ENCODE measurements around the gene CBLB. TPM values are rescaled to one million over a fixed set of nuclear protein-coding genes. Genes with fewer than 3 reads are reported as not detected.

Gene CBLB
- total RNA-seq, 4 donors from 2014 or later: 14.8 to 46.4 (median 21.6) TPM

GRCh38 chr3:105787453-105787852 lies 81.4 kb downstream of the CBLB start:
- no peak for ATAC-seq
- no peak overlapping the region for H3K27ac ChIP-seq

GRCh38 chr3:105786990-105787389 lies 81.8 kb downstream of the CBLB start:
- Histone ChIP-seq H3K36me3 (no peaks in the 10 kb centered on the region), H3K9me3 (no peaks in the 10 kb centered on the region), H3K4me3 (no peak overlapping the region), H3K27ac (no peak overlapping the region), H3K27me3 (no peaks in the 10 kb centered on the region), H3K4me1 (peaks cover 12 to 39% of the 10 kb centered on the region in 2 donors)
- DNase-seq: no peak
- in situ Hi-C loops (cut with MboI; ENCODE audit: low sequenced_read_pairs in 4 of 4) (no loop called here), intact Hi-C loops (cut with DNase I; ENCODE audit: low total_unique reads) (no loop called here)
- ATAC-seq: no peak
- TF ChIP-seq POLR2A (IDR thresholded peaks at IDR 0.05) (no peak), CTCF (IDR thresholded peaks at IDR 0.05 in 4 of 5, conservative IDR thresholded peaks at IDR 0.05 in 1 of 5) (no peak)

More at GRCh38 chr3:105787453-105787852, 81.4 kb downstream of the CBLB start:
- no peaks in the 10 kb centered on the region for H3K27me3 ChIP-seq
- TF ChIP-seq CTCF (IDR thresholded peaks at IDR 0.05 in 4 of 5, conservative IDR thresholded peaks at IDR 0.05 in 1 of 5): no peak
- TF ChIP-seq POLR2A (IDR thresholded peaks at IDR 0.05): no peak
- H3K36me3 ChIP-seq: no peaks in the 10 kb centered on the region
- intact Hi-C loops (cut with DNase I; ENCODE audit: low total_unique reads): no loop called here
- no peaks in the 10 kb centered on the region for H3K9me3 ChIP-seq
- DNase-seq: no peak
- in situ Hi-C loops (cut with MboI; ENCODE audit: low sequenced_read_pairs in 4 of 4): no loop called here
- H3K4me1 ChIP-seq: peaks cover 15 to 42% of the 10 kb centered on the region in 2 donors
- no peak overlapping the region for H3K4me3 ChIP-seq

GRCh38 chr3:105786241-105786640 lies 82.6 kb downstream of the CBLB start:
- in situ Hi-C loops (cut with MboI; ENCODE audit: low sequenced_read_pairs in 4 of 4) (no loop called here), intact Hi-C loops (cut with DNase I; ENCODE audit: low total_unique reads) (no loop called here)
- H3K4me3 ChIP-seq: no peak overlapping the region
- H3K27me3 ChIP-seq: no peaks in the 10 kb centered on the region
- H3K36me3 ChIP-seq: no peaks in the 10 kb centered on the region
- H3K9me3 ChIP-seq: no peaks in the 10 kb centered on the region
- H3K4me1 ChIP-seq: peaks cover 10 to 33% of the 10 kb centered on the region in 2 donors
- no peak for DNase-seq
- TF ChIP-seq POLR2A (IDR thresholded peaks at IDR 0.05) (no peak), CTCF (IDR thresholded peaks at IDR 0.05 in 4 of 5, conservative IDR thresholded peaks at IDR 0.05 in 1 of 5) (no peak)
- no peak overlapping the region for H3K27ac ChIP-seq
- ATAC-seq: no peak

GRCh38 chr3:105785803-105786202 lies 83.0 kb downstream of the CBLB start:
- H3K27ac ChIP-seq: no peak overlapping the region
- ATAC-seq (no peak), DNase-seq (no peak)
- intact Hi-C loops (cut with DNase I; ENCODE audit: low total_unique reads): no loop called here
- TF ChIP-seq POLR2A (IDR thresholded peaks at IDR 0.05) (no peak), CTCF (IDR thresholded peaks at IDR 0.05 in 4 of 5, conservative IDR thresholded peaks at IDR 0.05 in 1 of 5) (no peak)
- no peak overlapping the region for H3K4me3 ChIP-seq
- H3K9me3 ChIP-seq: no peaks in the 10 kb centered on the region
- in situ Hi-C loops (cut with MboI; ENCODE audit: low sequenced_read_pairs in 4 of 4): no loop called here
- H3K4me1 ChIP-seq: peaks cover 10 to 32% of the 10 kb centered on the region in 2 donors
- no peaks in the 10 kb centered on the region for H3K27me3 ChIP-seq
- H3K36me3 ChIP-seq: no peaks in the 10 kb centered on the region

- DNase-seq (no peak), ATAC-seq (no peak)
- Histone ChIP-seq H3K9me3 (no peaks in the 10 kb centered on the region), H3K4me3 (no peak overlapping the region), H3K27ac (no peak overlapping the region), H3K36me3 (no peaks in the 10 kb centered on the region), H3K4me1 (peaks cover 10 to 27% of the 10 kb centered on the region in 2 donors), H3K27me3 (no peaks in the 10 kb centered on the region)
- TF ChIP-seq POLR2A (IDR thresholded peaks at IDR 0.05) (no peak), CTCF (IDR thresholded peaks at IDR 0.05 in 4 of 5, conservative IDR thresholded peaks at IDR 0.05 in 1 of 5) (no peak)
- in situ Hi-C loops (cut with MboI; ENCODE audit: low sequenced_read_pairs in 4 of 4): no loop called here
- intact Hi-C loops (cut with DNase I; ENCODE audit: low total_unique reads): no loop called here
Measured at GRCh38 chr3:105783631-105784030, 85.2 kb downstream of the CBLB start.

Measured in gastrocnemius medialis (tissue), 4 donors.